SK-N-SH (cell line): ENCODE data around the gene C7. TPM values are rescaled to one million over a fixed set of nuclear protein-coding genes. Genes with fewer than 3 reads are reported as not detected.

Experiments
- CTCF ChIA-PET: fragments of 300-600, 350-600 bp; formaldehyde crosslinking; extraction: SDS; loops from one replicate; lab custom pipeline; 2021; lab: Yijun Ruan, JAX
- POLR2A ChIA-PET: fragments of 350-600 bp; sonication (Branson Sonifier 250); formaldehyde crosslinking; extraction: SDS; loops from one replicate; lab custom pipeline; 2020; ENCODE audit warnings: antibody characterized with exemption, inconsistent platforms; lab: Yijun Ruan, JAX
- DNase-seq: peaks from one replicate; pipeline ENCODE4 v3.0.0; 2012
- H2AFZ ChIP-seq: fragments of 200-600 bp; sonication (generic); 2 replicates; pipeline ENCODE4 v1.8.1; 2016; ENCODE audit warnings: antibody characterized with exemption, mild to moderate bottlenecking, low read depth
- H3F3A ChIP-seq: fragments of 200-600 bp; sonication (generic); replicated peaks from 2 replicates; pipeline ENCODE3; 2016; ENCODE audit warnings: antibody characterized with exemption, mild to moderate bottlenecking; ENCODE audit not compliant: insufficient read depth
- H3K27ac ChIP-seq, 2 experiments: fragments of 200-500 bp in 1 of 2; fragments of 200-600 bp in 1 of 2; sonication (Bioruptor generic) in 1 of 2; sonication (generic), shearing (Covaris generic) in 1 of 2; 2 replicates each; pipeline versions ENCODE4 v1.5.1 to v1.6.1; 2014 to 2016; ENCODE audit warnings: low read depth in 2 of 2, inconsistent platforms in 1 of 2, low read length in 1 of 2, mild to moderate bottlenecking in 1 of 2, mixed read lengths in 1 of 2
- H3K27me3 ChIP-seq: fragments of 200-600 bp; sonication (generic), shearing (Covaris generic); 2 replicates; pipeline ENCODE4 v1.6.1; 2016; ENCODE audit warnings: mixed run types; ENCODE audit not compliant: insufficient read depth
- H3K36me3 ChIP-seq, 2 experiments: fragments of 200-500 bp in 1 of 2; fragments of 200-600 bp in 1 of 2; sonication (Bioruptor generic) in 1 of 2; sonication (generic) in 1 of 2; replicated peaks in 1 of 2; 2 replicates each; pipeline versions ENCODE3 to v1.5.1; 2014 to 2016; ENCODE audit warnings: low read length in 1 of 2, mild to moderate bottlenecking in 1 of 2; ENCODE audit not compliant: insufficient read depth in 2 of 2, control insufficient read depth in 1 of 2
- H3K4me1 ChIP-seq, 2 experiments: fragments of 200-500 bp in 1 of 2; fragments of 200-600 bp in 1 of 2; sonication (Bioruptor generic) in 1 of 2; sonication (generic), shearing (Covaris generic) in 1 of 2; 2 replicates each; pipeline versions ENCODE4 v1.5.1 to v1.6.1; 2014 to 2016; ENCODE audit warnings: low read depth in 1 of 2, low read length in 1 of 2, mixed run types in 1 of 2; ENCODE audit not compliant: insufficient read depth in 2 of 2, control insufficient read depth in 1 of 2
- H3K4me2 ChIP-seq: fragments of 200-600 bp; sonication (generic), shearing (Covaris generic); 2 replicates; pipeline ENCODE4 v1.6.1; 2017; ENCODE audit warnings: mixed run types
- H3K4me3 ChIP-seq, 2 experiments: fragments of 200-500 bp in 1 of 2; fragments of 200-600 bp in 1 of 2; sonication (Bioruptor generic) in 1 of 2; sonication (generic), shearing (Covaris generic) in 1 of 2; 2 replicates each; pipeline versions ENCODE4 v1.5.1 to v1.8.1; 2014 to 2016; ENCODE audit warnings: low read depth in 2 of 2, inconsistent platforms in 1 of 2, low read length in 1 of 2, mild to moderate bottlenecking in 1 of 2, mixed read lengths in 1 of 2, moderate library complexity in 1 of 2
- H3K79me2 ChIP-seq: fragments of 200-600 bp; sonication (generic); 2 replicates; pipeline ENCODE4 v1.8.1; 2017; ENCODE audit warnings: mild to moderate bottlenecking; ENCODE audit not compliant: insufficient read depth
- H3K9ac ChIP-seq: fragments of 200-600 bp; sonication (generic); 2 replicates; pipeline ENCODE4 v1.6.1; 2017; ENCODE audit warnings: mixed run types
- H3K9me2 ChIP-seq: fragments of 200-600 bp; sonication (generic); 2 replicates; pipeline ENCODE4 v1.6.1; 2017; ENCODE audit warnings: mixed run types
- H3K9me3 ChIP-seq: fragments of 200-600 bp; sonication (generic); 2 replicates; pipeline ENCODE4 v1.6.1; 2017; ENCODE audit warnings: mixed run types, mild to moderate bottlenecking, moderate library complexity
- H4K20me1 ChIP-seq: fragments of 200-600 bp; sonication (generic); 2 replicates; pipeline ENCODE4 v1.6.1; 2017; ENCODE audit warnings: mild to moderate bottlenecking, mixed run types; ENCODE audit not compliant: insufficient read depth
- EZH2phosphoT487 ChIP-seq: fragments of 200-600 bp; sonication (generic); IDR thresholded peaks from 2 replicates; pipeline ENCODE4 v1.6.1; 2017; ENCODE audit warnings: low read depth, mixed run types, mild to moderate bottlenecking, antibody characterized with exemption, moderate library complexity, borderline replicate concordance
- FOXJ3 ChIP-seq: sonication (generic); formaldehyde crosslinking; IDR thresholded peaks from 2 replicates; pipeline ENCODE4 v1.5.1; 2020; ENCODE audit warnings: mild to moderate bottlenecking, missing genetic modification reagents
- FOXM1 ChIP-seq: IDR thresholded peaks from 2 replicates; pipeline ENCODE4 v1.4.0; 2012; ENCODE audit warnings: low read depth, mild to moderate bottlenecking
- IRF3 ChIP-seq: fragments of 150-350 bp; IDR thresholded peaks from 2 replicates; pipeline ENCODE4 v1.6.1; 2016; ENCODE audit warnings: mild to moderate bottlenecking, low read depth, low read length
- MEF2A ChIP-seq: IDR thresholded peaks from 2 replicates; pipeline ENCODE4 v1.4.0; 2012; ENCODE audit warnings: low read depth, borderline replicate concordance
- NFIC ChIP-seq: IDR thresholded peaks from 2 replicates; pipeline ENCODE4 v1.4.0; 2012; ENCODE audit warnings: borderline replicate concordance
- NRF1 ChIP-seq: IDR thresholded peaks from 2 replicates; pipeline ENCODE4 v1.6.1; 2012; ENCODE audit warnings: low read depth, mild to moderate bottlenecking, low read length
- POLR2AphosphoS5 ChIP-seq: IDR thresholded peaks from 2 replicates; pipeline ENCODE4 v1.6.1; 2012; ENCODE audit warnings: low read depth, low read length
- RXRA ChIP-seq: IDR thresholded peaks from 2 replicates; pipeline ENCODE4 v1.4.0; 2012; ENCODE audit warnings: low read depth, mild to moderate bottlenecking, borderline replicate concordance
- SIN3A ChIP-seq: IDR thresholded peaks from 2 replicates; pipeline ENCODE4 v1.6.1; 2012; ENCODE audit warnings: low read depth, mild to moderate bottlenecking, low read length, moderate library complexity, borderline replicate concordance
- SMC3 ChIP-seq: IDR thresholded peaks from 2 replicates; pipeline ENCODE4 v1.6.1; 2012; ENCODE audit warnings: low read depth, low read length, improper control_type of control experiment
- TAF1 ChIP-seq: IDR thresholded peaks from 2 replicates; pipeline ENCODE4 v1.6.1; 2012; ENCODE audit warnings: low read depth, mild to moderate bottlenecking, low read length, moderate library complexity, borderline replicate concordance
- YY1 ChIP-seq: IDR thresholded peaks from 2 replicates; pipeline ENCODE4 v1.4.0; 2012; ENCODE audit warnings: low read depth, mild to moderate bottlenecking
- ZBTB33 ChIP-seq: IDR thresholded peaks from 2 replicates; pipeline ENCODE4 v1.4.0; 2012; ENCODE audit warnings: low read depth, borderline replicate concordance
- WGBS: methylation state at CpG from one replicate; pipeline ENCODE4 v1.1.6; 2017; ENCODE audit warnings: low lambda C conversion rate; 5-methylcytosine and 5-hydroxymethylcytosine counted together
- polyA plus RNA-seq, 3 experiments: library from polyadenylated mRNA; depleted of rRNA; stranded (reverse); fragments of >200 nt; gene quantifications; 2 replicates each; pipeline ENCODE4 v1.2.3, GENCODE V29; 2012
- TF ChIP-seq, protein P1 (sequence below): IDR thresholded peaks from 2 replicates; pipeline ENCODE4; 2012
- TF ChIP-seq, protein P2 (sequence below): fragments of 200-600 bp; sonication (generic); IDR thresholded peaks from 2 replicates; pipeline ENCODE4 v1.6.1; 2017; ENCODE audit warnings: antibody characterized with exemption, mild to moderate bottlenecking, moderate library complexity
- TF ChIP-seq, protein P3 (sequence below): IDR thresholded peaks from 2 replicates; pipeline ENCODE4 v1.4.0; 2012; ENCODE audit warnings: low read depth, borderline replicate concordance
- TF ChIP-seq, protein P4 (sequence below): IDR thresholded peaks from 2 replicates; pipeline ENCODE4 v1.6.1; 2012; ENCODE audit warnings: mild to moderate bottlenecking, low read depth, low read length, moderate library complexity

Gene C7
- polyA plus RNA-seq, 1 of the 3 experiments (the other 2 are of a cell fraction) = 11.1 TPM

- no peaks in the 10 kb centered on the region for H3F3A ChIP-seq
- H3K9me3 ChIP-seq = no peaks in the 10 kb centered on the region
- H3K4me2 ChIP-seq = no peak overlapping the region
- no peaks in the 10 kb centered on the region for H3K9me2 ChIP-seq
- no peaks in the 10 kb centered on the region for H3K79me2 ChIP-seq
- TF ChIP-seq EZH2phosphoT487 = no peak
- TF ChIP-seq RXRA = no peak
- TF ChIP-seq, protein P1, sequence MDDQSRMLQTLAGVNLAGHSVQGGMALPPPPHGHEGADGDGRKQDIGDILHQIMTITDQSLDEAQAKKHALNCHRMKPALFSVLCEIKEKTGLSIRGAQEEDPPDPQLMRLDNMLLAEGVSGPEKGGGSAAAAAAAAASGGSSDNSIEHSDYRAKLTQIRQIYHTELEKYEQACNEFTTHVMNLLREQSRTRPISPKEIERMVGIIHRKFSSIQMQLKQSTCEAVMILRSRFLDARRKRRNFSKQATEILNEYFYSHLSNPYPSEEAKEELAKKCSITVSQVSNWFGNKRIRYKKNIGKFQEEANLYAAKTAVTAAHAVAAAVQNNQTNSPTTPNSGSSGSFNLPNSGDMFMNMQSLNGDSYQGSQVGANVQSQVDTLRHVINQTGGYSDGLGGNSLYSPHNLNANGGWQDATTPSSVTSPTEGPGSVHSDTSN = no peak
- no peak for TF ChIP-seq FOXM1
- TF ChIP-seq SMC3 = no peak
- no peak for TF ChIP-seq POLR2AphosphoS5
- TF ChIP-seq ZBTB33 = no peak
- TF ChIP-seq, protein P2, sequence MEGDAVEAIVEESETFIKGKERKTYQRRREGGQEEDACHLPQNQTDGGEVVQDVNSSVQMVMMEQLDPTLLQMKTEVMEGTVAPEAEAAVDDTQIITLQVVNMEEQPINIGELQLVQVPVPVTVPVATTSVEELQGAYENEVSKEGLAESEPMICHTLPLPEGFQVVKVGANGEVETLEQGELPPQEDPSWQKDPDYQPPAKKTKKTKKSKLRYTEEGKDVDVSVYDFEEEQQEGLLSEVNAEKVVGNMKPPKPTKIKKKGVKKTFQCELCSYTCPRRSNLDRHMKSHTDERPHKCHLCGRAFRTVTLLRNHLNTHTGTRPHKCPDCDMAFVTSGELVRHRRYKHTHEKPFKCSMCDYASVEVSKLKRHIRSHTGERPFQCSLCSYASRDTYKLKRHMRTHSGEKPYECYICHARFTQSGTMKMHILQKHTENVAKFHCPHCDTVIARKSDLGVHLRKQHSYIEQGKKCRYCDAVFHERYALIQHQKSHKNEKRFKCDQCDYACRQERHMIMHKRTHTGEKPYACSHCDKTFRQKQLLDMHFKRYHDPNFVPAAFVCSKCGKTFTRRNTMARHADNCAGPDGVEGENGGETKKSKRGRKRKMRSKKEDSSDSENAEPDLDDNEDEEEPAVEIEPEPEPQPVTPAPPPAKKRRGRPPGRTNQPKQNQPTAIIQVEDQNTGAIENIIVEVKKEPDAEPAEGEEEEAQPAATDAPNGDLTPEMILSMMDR = no peak
- TF ChIP-seq MEF2A = no peak
- no peak for TF ChIP-seq NFIC
- no peak for TF ChIP-seq NRF1
- TF ChIP-seq, protein P3, sequence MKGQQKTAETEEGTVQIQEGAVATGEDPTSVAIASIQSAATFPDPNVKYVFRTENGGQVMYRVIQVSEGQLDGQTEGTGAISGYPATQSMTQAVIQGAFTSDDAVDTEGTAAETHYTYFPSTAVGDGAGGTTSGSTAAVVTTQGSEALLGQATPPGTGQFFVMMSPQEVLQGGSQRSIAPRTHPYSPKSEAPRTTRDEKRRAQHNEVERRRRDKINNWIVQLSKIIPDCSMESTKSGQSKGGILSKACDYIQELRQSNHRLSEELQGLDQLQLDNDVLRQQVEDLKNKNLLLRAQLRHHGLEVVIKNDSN = no peak
- no peak for TF ChIP-seq FOXJ3 (CRISPR knock-in tag)
- TF ChIP-seq, protein P4, sequence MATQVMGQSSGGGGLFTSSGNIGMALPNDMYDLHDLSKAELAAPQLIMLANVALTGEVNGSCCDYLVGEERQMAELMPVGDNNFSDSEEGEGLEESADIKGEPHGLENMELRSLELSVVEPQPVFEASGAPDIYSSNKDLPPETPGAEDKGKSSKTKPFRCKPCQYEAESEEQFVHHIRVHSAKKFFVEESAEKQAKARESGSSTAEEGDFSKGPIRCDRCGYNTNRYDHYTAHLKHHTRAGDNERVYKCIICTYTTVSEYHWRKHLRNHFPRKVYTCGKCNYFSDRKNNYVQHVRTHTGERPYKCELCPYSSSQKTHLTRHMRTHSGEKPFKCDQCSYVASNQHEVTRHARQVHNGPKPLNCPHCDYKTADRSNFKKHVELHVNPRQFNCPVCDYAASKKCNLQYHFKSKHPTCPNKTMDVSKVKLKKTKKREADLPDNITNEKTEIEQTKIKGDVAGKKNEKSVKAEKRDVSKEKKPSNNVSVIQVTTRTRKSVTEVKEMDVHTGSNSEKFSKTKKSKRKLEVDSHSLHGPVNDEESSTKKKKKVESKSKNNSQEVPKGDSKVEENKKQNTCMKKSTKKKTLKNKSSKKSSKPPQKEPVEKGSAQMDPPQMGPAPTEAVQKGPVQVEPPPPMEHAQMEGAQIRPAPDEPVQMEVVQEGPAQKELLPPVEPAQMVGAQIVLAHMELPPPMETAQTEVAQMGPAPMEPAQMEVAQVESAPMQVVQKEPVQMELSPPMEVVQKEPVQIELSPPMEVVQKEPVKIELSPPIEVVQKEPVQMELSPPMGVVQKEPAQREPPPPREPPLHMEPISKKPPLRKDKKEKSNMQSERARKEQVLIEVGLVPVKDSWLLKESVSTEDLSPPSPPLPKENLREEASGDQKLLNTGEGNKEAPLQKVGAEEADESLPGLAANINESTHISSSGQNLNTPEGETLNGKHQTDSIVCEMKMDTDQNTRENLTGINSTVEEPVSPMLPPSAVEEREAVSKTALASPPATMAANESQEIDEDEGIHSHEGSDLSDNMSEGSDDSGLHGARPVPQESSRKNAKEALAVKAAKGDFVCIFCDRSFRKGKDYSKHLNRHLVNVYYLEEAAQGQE = no peak
- no peak for TF ChIP-seq TAF1
- TF ChIP-seq IRF3 = no peak
- no peak for TF ChIP-seq YY1
- TF ChIP-seq SIN3A = no peak
- TF ChIP-seq, all 33 proteins: peak for 0
- ChIA-PET POLR2A (no interaction called here), CTCF (no interaction called here)
- 72% methylated on average over 8 of the region's 8 CpGs for WGBS
- DNase-seq = no peak
- no peak overlapping the region for H3K27ac ChIP-seq
- H3K4me3 ChIP-seq = no peak overlapping the region
- H4K20me1 ChIP-seq = no peaks in the 10 kb centered on the region
- no peak overlapping the region for H2AFZ ChIP-seq
- H3K4me1 ChIP-seq = no peaks in the 10 kb centered on the region; a peak in 1 of 4 replicates
- H3K9ac ChIP-seq = no peak overlapping the region
- H3K36me3 ChIP-seq = no peaks in the 10 kb centered on the region
- H3K27me3 ChIP-seq = no peaks in the 10 kb centered on the region
Observed at GRCh38 chr5:40988746-40989510, 79.6 kb downstream of the C7 start.
